GM23248 (cell line): ENCODE measurements around the gene EP400. TPM values are rescaled to one million over a fixed set of nuclear protein-coding genes. Genes with fewer than 3 reads are reported as not detected.
A peak's percentile ranks its signal among the peaks of the same experiment; 100 is the strongest.

Experiments
- DNase-seq: peaks from one replicate; pipeline ENCODE4 v3.0.0-alpha.2; 2015
- H2AFZ ChIP-seq: fragments of 200-600 bp; sonication (generic); 2 replicates; pipeline ENCODE4 v1.6.1; 2016; ENCODE audit warnings: antibody characterized with exemption
- H3F3A ChIP-seq: fragments of 200-600 bp; sonication (generic); 2 replicates; pipeline ENCODE4 v1.6.1; 2016; ENCODE audit warnings: mild to moderate bottlenecking, antibody characterized with exemption, mixed run types; ENCODE audit not compliant: insufficient read depth
- H3K27ac ChIP-seq: fragments of 200-600 bp; sonication (generic); 2 replicates; pipeline ENCODE4 v1.5.1; 2016; ENCODE audit warnings: mild to moderate bottlenecking
- H3K27me3 ChIP-seq: fragments of 200-600 bp; sonication (generic); replicated peaks from 2 replicates; pipeline ENCODE4 v1.6.1; 2016; ENCODE audit warnings: mild to moderate bottlenecking; ENCODE audit not compliant: insufficient read depth
- H3K36me3 ChIP-seq: fragments of 200-600 bp; sonication (generic); 2 replicates; pipeline ENCODE4 v1.6.1; 2016; ENCODE audit warnings: low read depth, mild to moderate bottlenecking
- H3K4me1 ChIP-seq: fragments of 200-600 bp; sonication (generic); 2 replicates; pipeline ENCODE4 v1.6.1; 2016; ENCODE audit warnings: mild to moderate bottlenecking; ENCODE audit not compliant: insufficient read depth
- H3K4me2 ChIP-seq: fragments of 200-600 bp; sonication (generic); one replicate; pipeline ENCODE4 v1.6.1; 2016; ENCODE audit warnings: mild to moderate bottlenecking; ENCODE audit not compliant: unreplicated experiment
- H3K4me3 ChIP-seq: fragments of 200-600 bp; sonication (generic); 2 replicates; pipeline ENCODE4 v1.5.1; 2016; ENCODE audit warnings: mild to moderate bottlenecking
- H3K79me2 ChIP-seq: fragments of 200-600 bp; sonication (generic); 2 replicates; pipeline ENCODE4 v1.6.1; 2016; ENCODE audit warnings: mild to moderate bottlenecking; ENCODE audit not compliant: insufficient read depth
- H3K9ac ChIP-seq: fragments of 200-600 bp; sonication (generic); 2 replicates; pipeline ENCODE4 v1.6.1; 2016; ENCODE audit warnings: mild to moderate bottlenecking
- H3K9me2 ChIP-seq: fragments of 200-600 bp; sonication (generic); 2 replicates; pipeline ENCODE4 v1.6.1; 2016; ENCODE audit warnings: mixed run types, mild to moderate bottlenecking, moderate library complexity; ENCODE audit not compliant: insufficient read depth
- H3K9me3 ChIP-seq: fragments of 200-600 bp; sonication (generic); one replicate; pipeline ENCODE4 v1.6.1; 2017; ENCODE audit warnings: low read depth
- H4K20me1 ChIP-seq: fragments of 200-600 bp; sonication (generic); 2 replicates; pipeline ENCODE4 v1.6.0; 2016; ENCODE audit not compliant: insufficient read depth
- EZH2 ChIP-seq: fragments of 200-600 bp; sonication (generic); IDR thresholded peaks from 2 replicates; pipeline ENCODE4 v1.6.1; 2018; ENCODE audit warnings: antibody characterized with exemption, mild to moderate bottlenecking; ENCODE audit not compliant: insufficient read depth, poor library complexity, severe bottlenecking
- EZH2phosphoT487 ChIP-seq: fragments of 200-600 bp; sonication (generic); IDR thresholded peaks from 2 replicates; pipeline ENCODE4 v1.6.1; 2018; ENCODE audit warnings: antibody characterized with exemption, moderate library complexity, mild to moderate bottlenecking, low read depth; ENCODE audit not compliant: insufficient read depth
- WGBS, 2 experiments: methylation state at CpG; one replicate each; pipeline ENCODE4 v1.1.6; 2015 to 2017; ENCODE audit warnings: low lambda C conversion rate in 2 of 2, low coverage in 1 of 2; ENCODE audit errors: missing lambda C conversion rate in 2 of 2; 5-methylcytosine and 5-hydroxymethylcytosine counted together
- in situ Hi-C: fragments of 300-500 bp; cut with MboI; formaldehyde crosslinking; loops from 2 replicates; pipeline ENCODE4 v1.15.0; 2020
- polyA plus RNA-seq: library from polyadenylated mRNA; unstranded; fragments of >200 nt; fragmentation: Nextera tagmentation; extraction: Ambion mirVana; gene quantifications from 2 replicates; pipeline ENCODE4 v1.2.1, GENCODE V29; 2016
- total RNA-seq: library from RNA; depleted of rRNA; stranded (reverse); fragments of >200 nt; shearing (Covaris generic); gene quantifications from 2 replicates; pipeline ENCODE4 v1.2.3, GENCODE V29; 2014

EP400 gene
- total and polyA plus RNA-seq, 2 experiments from 2014 or later: 8.6 to 9.4 TPM

DNA sequence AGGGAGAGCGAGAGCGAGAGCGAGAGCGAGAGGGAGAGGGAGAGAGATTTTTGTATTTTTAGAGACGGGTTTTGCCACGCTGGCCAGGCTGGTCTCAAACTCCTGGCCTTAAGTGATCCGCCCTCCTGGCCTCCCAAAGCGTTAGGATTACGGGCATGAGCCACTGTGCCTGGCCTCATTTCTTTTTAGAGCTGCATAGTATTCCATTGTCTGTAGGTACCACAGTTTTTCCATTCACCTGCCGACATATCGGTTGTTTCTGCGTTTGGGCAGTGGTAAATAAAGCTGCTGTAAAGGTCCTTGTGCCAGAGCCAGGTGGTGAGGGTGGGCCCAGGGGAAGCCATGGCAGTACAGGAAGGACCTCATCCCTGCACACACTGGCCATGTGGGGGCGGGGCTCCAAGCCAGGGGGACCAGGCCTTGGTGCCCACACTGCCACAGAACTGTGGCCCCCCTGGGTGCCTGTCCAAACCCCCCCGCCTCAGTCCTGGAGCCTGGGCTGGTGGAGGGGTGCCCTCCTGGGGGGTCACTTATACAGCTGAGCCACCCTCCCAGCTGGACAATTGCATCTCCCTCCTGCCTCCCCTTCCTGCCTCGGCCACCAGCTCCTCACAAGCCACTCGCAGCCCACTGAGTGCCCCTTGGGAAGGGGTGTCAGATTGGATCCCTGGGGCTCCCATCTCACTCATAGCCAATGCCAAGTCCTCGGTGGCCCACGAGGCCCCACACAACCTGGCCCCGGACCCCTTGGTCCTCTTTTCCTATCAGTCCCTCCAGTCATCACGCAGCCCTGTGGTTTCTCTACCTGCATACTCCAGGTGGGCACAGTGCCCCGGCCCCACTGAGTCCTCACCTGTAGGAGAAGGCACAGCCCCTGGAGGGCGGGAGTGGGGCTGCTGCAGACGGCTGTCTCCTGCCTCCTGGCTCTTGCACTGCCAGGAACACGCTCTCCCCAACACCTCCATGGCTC, 22.3 kb upstream of the EP400 start:
- no peaks in the 10 kb centered on the region for H3K9me3 ChIP-seq
- no peaks in the 10 kb centered on the region for H3K9me2 ChIP-seq
- no peak for TF ChIP-seq EZH2phosphoT487
- no peak for TF ChIP-seq EZH2
- DNase-seq: no peak
- H3K27me3 ChIP-seq: no peaks in the 10 kb centered on the region
- H2AFZ ChIP-seq: no peak overlapping the region
- H3K4me1 ChIP-seq: no peaks in the 10 kb centered on the region
- peak overlapping the region; percentile 92; the same call in 1 of the 2 replicates for H3K9ac ChIP-seq
- H3K4me2 ChIP-seq: no peak overlapping the region
- no peaks in the 10 kb centered on the region for H3K36me3 ChIP-seq
- H3K79me2 ChIP-seq: peaks cover 32% of the 10 kb centered on the region
- 0 out of 2 replicates have a peak overlapping the region, but pooled peaks have one; percentile 90 for H3K4me3 ChIP-seq
- WGBS, 2 experiments: 81 to 83% methylated on average over 18 to 24 of the region's 24 CpGs
- H4K20me1 ChIP-seq: no peaks in the 10 kb centered on the region
- no peak overlapping the region for H3K27ac ChIP-seq
- in situ Hi-C loops: no loop called here
- no peaks in the 10 kb centered on the region; the same call in 1 of the 2 replicates for H3F3A ChIP-seq

DNA sequence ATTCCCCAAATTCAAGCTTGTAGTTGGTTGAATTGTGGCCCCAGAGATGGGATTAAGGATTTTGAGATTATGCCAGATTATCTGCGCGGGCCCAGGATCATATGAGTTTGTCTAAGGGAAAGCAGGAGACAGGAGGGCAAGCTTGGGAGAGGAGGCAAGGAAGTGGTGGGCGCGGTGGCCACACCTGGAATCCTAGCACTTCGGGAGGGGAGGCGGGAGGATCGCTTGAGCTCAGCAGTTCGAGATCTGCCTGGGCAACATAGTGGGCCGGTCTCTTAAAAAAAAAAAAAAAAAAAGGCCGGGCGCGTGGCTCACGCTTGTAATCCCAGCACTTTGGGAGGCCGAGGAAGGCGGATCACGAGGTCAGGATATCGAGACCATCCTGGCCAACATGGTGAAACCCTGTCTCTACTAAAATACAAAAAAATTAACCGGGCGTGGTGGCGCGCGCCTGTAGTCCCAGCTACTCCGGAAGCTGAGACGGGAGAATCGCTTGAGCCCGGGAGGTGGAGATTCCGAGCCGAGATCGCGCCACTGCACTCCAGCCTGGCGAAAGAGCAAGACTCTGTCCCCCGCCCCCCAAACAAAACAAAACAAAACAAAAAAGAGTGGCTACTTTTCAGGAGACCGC, 21.5 kb upstream of the EP400 start:
- Histone ChIP-seq H2AFZ (peak overlapping the region; percentile 82), H3K4me3 (peak overlapping the region; percentile 90), H3K9me3 (no peaks in the 10 kb centered on the region), H3K79me2 (peaks cover 38% of the 10 kb centered on the region), H3F3A (no peaks in the 10 kb centered on the region), H3K36me3 (peaks cover 4% of the 10 kb centered on the region; the same call in 1 of the 2 replicates), H3K9me2 (no peaks in the 10 kb centered on the region), H3K27me3 (no peaks in the 10 kb centered on the region), H3K4me2 (peak overlapping the region; percentile 78), H3K9ac (peak overlapping the region; percentile 92), H4K20me1 (no peaks in the 10 kb centered on the region), H3K4me1 (no peaks in the 10 kb centered on the region), H3K27ac (peak overlapping the region; percentile 52)
- WGBS, 2 experiments: 23 to 24% methylated on average over 29 to 33 of the region's 33 CpGs
- DNase-seq: no peak
- in situ Hi-C loops: no loop called here
- TF ChIP-seq EZH2: no peak
- no peak for TF ChIP-seq EZH2phosphoT487

DNA sequence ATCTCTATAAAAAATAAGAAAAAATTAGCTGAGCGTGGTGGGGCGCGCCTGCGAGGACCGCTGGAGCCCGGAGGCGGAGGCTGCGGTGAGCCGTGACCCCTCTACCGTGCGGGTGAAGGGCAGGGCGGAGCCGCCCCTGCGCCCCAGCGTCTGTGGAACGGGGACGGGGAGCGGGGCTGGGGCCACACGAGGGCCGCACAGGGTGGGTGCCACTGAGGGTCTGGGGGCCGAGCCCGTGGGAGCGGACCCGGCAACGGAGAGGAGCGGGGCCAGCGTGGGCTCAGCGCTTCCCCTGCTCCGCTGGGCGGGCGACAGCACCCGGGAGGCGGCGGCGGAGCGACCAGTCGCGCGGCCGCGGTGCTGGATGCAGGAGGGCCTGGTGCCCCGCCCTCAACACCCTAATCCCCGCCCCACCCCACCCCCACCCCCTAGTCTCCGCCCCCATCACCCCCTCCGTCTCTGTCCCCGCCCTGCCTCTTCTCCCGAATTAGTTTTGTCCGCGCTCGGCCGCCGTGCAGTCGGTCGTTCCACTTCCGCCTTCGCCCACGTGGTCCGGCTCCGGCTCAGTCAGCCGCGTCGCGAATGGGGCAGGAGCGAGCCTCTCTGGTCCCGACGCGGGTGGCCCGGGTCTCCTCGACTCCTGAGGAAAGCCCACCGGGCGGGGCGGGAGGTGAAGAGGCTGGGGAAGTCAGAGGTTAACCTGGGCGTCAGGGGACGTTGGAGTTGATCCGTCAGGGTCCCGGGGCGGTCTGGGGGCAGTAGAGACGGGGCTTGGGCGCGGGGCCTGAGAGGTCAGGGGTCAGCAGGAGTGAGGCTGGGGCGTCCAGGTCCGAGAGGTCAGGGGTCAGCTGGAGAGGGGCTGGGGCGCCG, 20.8 kb upstream of the EP400 start, which contains the start of gene PUS1:
PUS1 (plus strand) TSS at position 566 of the 870 bp plus-strand sequence. CDS start 447 bp downstream, outside the sequence.
- peak within 1 kb of the TSS; percentile 92 for H3K9ac ChIP-seq
- H3K4me1 ChIP-seq: no peaks in the 10 kb centered on the region
- no peaks in the 10 kb centered on the region for H3F3A ChIP-seq
- peak within 1 kb of the TSS; percentile 90 for H3K4me3 ChIP-seq
- H3K36me3 ChIP-seq: peaks cover 11% of the 10 kb centered on the region; the same call in 1 of the 2 replicates
- in situ Hi-C loops: no loop called here
- H3K79me2 ChIP-seq: peaks cover 45% of the 10 kb centered on the region
- peak within 1 kb of the TSS; percentile 52 for H3K27ac ChIP-seq
- peak; percentile 98 for DNase-seq
- TF ChIP-seq EZH2 (no peak), EZH2phosphoT487 (no peak)
- H3K9me2 ChIP-seq: no peaks in the 10 kb centered on the region
- WGBS, 2 experiments: 0 to 1% methylated on average over 51 to 72 of the region's 84 CpGs
- peak within 1 kb of the TSS; percentile 78 for H3K4me2 ChIP-seq
- H2AFZ ChIP-seq: peak within 1 kb of the TSS; percentile 82
- H3K27me3 ChIP-seq: no peaks in the 10 kb centered on the region
- H4K20me1 ChIP-seq: no peaks in the 10 kb centered on the region
- no peaks in the 10 kb centered on the region for H3K9me3 ChIP-seq
